B cell (primary cell): ENCODE results near the gene PGP. TPM values are rescaled to one million over a fixed set of nuclear protein-coding genes. Genes with fewer than 3 reads are reported as not detected.
"Not testable (repeated sequence)": the region's sequence is repeated elsewhere in the genome, so short reads cannot be mapped to it uniquely, and the experiment has no call there.

Experiments
- ATAC-seq: fragments of 200-7000 bp; cut with Tn5 transposase; one replicate; pipeline ENCODE4 v1.10.0; 2021; ENCODE audit warnings: low read depth, mild to moderate bottlenecking, moderate number of reproducible peaks, moderate library complexity
- CTCF ChIA-PET: fragments of 350-600 bp; sonication (Branson Sonifier 250); formaldehyde crosslinking; loops from one replicate; lab custom pipeline; 2021; ENCODE audit warnings: antibody characterized with exemption, inconsistent platforms; lab: Charles Lee
- POLR2A ChIA-PET: fragments of 350-600 bp; sonication (Branson Sonifier 250); formaldehyde crosslinking; loops from one replicate; lab custom pipeline; 2021; ENCODE audit warnings: antibody characterized with exemption; lab: Charles Lee
- DNase-seq: peaks from one replicate; pipeline ENCODE4 v3.0.0; 2013
- H2AFZ ChIP-seq: 2 replicates; pipeline ENCODE4 v1.6.1; 2012; ENCODE audit warnings: mild to moderate bottlenecking, low read depth, low read length; ENCODE audit not compliant: insufficient read depth, poor library complexity, severe bottlenecking
- H3K27ac ChIP-seq, 2 donors: 1 replicate in 1 of 2; 2 replicates in 1 of 2; pipeline ENCODE4 v1.5.1; 2012 to 2013; ENCODE audit warnings: low read length in 2 of 2, mild to moderate bottlenecking in 2 of 2, moderate library complexity in 1 of 2
- H3K27me3 ChIP-seq, 4 experiments: fragments of 200-600 bp in 1 of 4; sonication (generic) in 1 of 4; replicated peaks in 1 of 4; 1 replicate in 2 of 4; 2 replicates in 2 of 4; pipeline versions ENCODE4 v1.6.1 to v1.7.0; 2013 to 2016; ENCODE audit warnings: low read length in 3 of 4, mild to moderate bottlenecking in 2 of 4, mixed read lengths in 1 of 4, moderate library complexity in 1 of 4; ENCODE audit not compliant: insufficient read depth in 4 of 4, control insufficient read depth in 3 of 4; ENCODE audit errors: control extremely low read depth in 1 of 4
- H3K36me3 ChIP-seq, 2 experiments: replicated peaks in 1 of 2; 1 replicate in 1 of 2; 2 replicates in 1 of 2; pipeline versions ENCODE4 v1.6.1 to v1.7.1; 2013; ENCODE audit warnings: low read length in 1 of 2; ENCODE audit not compliant: insufficient read depth in 2 of 2, control insufficient read depth in 1 of 2; ENCODE audit errors: control extremely low read depth in 1 of 2, extremely low read depth in 1 of 2
- H3K4me1 ChIP-seq, 2 donors: fragments of 200-600 bp in 1 of 2; sonication (generic) in 1 of 2; 1 replicate in 1 of 2; 2 replicates in 1 of 2; pipeline versions ENCODE4 v1.5.1 to v1.6.1; 2013 to 2017; ENCODE audit warnings: low read length in 2 of 2; ENCODE audit not compliant: control insufficient read depth in 2 of 2, insufficient read depth in 2 of 2
- H3K4me2 ChIP-seq: replicated peaks from 2 replicates; pipeline ENCODE3; 2012; ENCODE audit warnings: mild to moderate bottlenecking, low read depth, low read length; ENCODE audit not compliant: poor library complexity, severe bottlenecking
- H3K4me3 ChIP-seq, 5 experiments: fragments of 200-600 bp in 1 of 5; sonication (generic) in 1 of 5; 1 replicate in 3 of 5; 2 replicates in 2 of 5; pipeline versions ENCODE4 v1.5.1 to v1.7.0; 2011 to 2016; ENCODE audit warnings: low read length in 4 of 5, mild to moderate bottlenecking in 4 of 5, low read depth in 2 of 5, control low read depth in 1 of 5, moderate library complexity in 1 of 5; ENCODE audit not compliant: insufficient read depth in 1 of 5; ENCODE audit errors: control extremely low read depth in 1 of 5, extremely low read depth in 1 of 5
- H3K79me2 ChIP-seq: fragments of 200-600 bp; sonication (generic); one replicate; pipeline ENCODE4 v1.6.0; 2016; ENCODE audit warnings: low read length; ENCODE audit not compliant: control insufficient read depth, insufficient read depth
- H3K9ac ChIP-seq: fragments of 200-600 bp; sonication (generic); 2 replicates; pipeline ENCODE4 v1.6.1; 2017; ENCODE audit warnings: mild to moderate bottlenecking, low read length, moderate library complexity
- H3K9me3 ChIP-seq, 3 donors: one replicate each; pipeline versions ENCODE4 v1.6.1 to v1.7.1; 2013; ENCODE audit warnings: low read length in 2 of 3; ENCODE audit not compliant: control insufficient read depth in 2 of 3, insufficient read depth in 1 of 3; ENCODE audit errors: control extremely low read depth in 1 of 3
- H4K20me1 ChIP-seq: 2 replicates; pipeline ENCODE4 v1.6.0; 2012; ENCODE audit warnings: mild to moderate bottlenecking, low read length; ENCODE audit not compliant: insufficient read depth, control insufficient read depth, poor library complexity, severe bottlenecking
- H3K27ac Mint-ChIP-seq: one replicate; pipeline ENCODE4 v1.8.0; 2021; ENCODE audit warnings: mixed read lengths
- H3K27me3 Mint-ChIP-seq: one replicate; pipeline ENCODE4 v1.8.0; 2021; ENCODE audit warnings: mixed read lengths
- H3K4me1 Mint-ChIP-seq: one replicate; pipeline ENCODE4 v1.8.0; 2021; ENCODE audit warnings: mixed read lengths
- H3K4me3 Mint-ChIP-seq: one replicate; pipeline ENCODE4 v1.8.0; 2021; ENCODE audit warnings: mixed read lengths
- H3K9me3 Mint-ChIP-seq: one replicate; pipeline ENCODE4 v1.8.0; 2022; ENCODE audit warnings: mixed read lengths; ENCODE audit not compliant: insufficient read depth
- CTCF ChIP-seq: fragments of 200-600 bp; IDR thresholded peaks from one replicate; pipeline ENCODE4 v1.8.0; 2022; ENCODE audit warnings: antibody characterized with exemption, mild to moderate bottlenecking
- WGBS: methylation state at CpG from one replicate; pipeline ENCODE4 v1.1.5; 2013; ENCODE audit warnings: missing lambda C conversion rate; ENCODE audit not compliant: insufficient coverage; 5-methylcytosine and 5-hydroxymethylcytosine counted together
- intact Hi-C: fragments of 100-400 bp; cut with micrococcal nuclease; formaldehyde crosslinking; loops from one replicate; pipeline ENCODE4 v1.10.0; 2022
- polyA plus RNA-seq: library from polyadenylated mRNA; depleted of rRNA; stranded (reverse); fragments of >200 nt; gene quantifications from 2 replicates; pipeline ENCODE4 v1.2.3, GENCODE V29; 2012
- total RNA-seq, 2 donors: library from RNA; stranded (reverse); fragments of 120-200 nt in 1 of 2; gene quantifications; 1 replicate in 1 of 2; 2 replicates in 1 of 2; pipeline versions ENCODE4 v1.2.3 to v1.2.4, GENCODE V29; 2013 to 2022

The PGP gene
- total and polyA plus RNA-seq, 2 donors (not counting 1 experiment from before 2014, with no cell fraction given), result 15.4 to 16.5 TPM

- H3K9me3 Mint-ChIP-seq, result no peaks in the 10 kb centered on the region
- Histone ChIP-seq H4K20me1 (peaks cover 14% of the 10 kb centered on the region), H3K4me1 (peaks cover 0 to 4% of the 10 kb centered on the region in 2 donors), H3K9ac (no peak overlapping the region), H3K36me3 (peaks cover 0 to 46% of the 10 kb centered on the region in 2 experiments), H3K9me3 (peaks cover 0 to under 1% (median 0%) of the 10 kb centered on the region in 3 donors), H3K4me3 (no peak overlapping the region), H2AFZ (no peak overlapping the region), H3K27me3 (peaks cover 0 to 6% (median 3%) of the 10 kb centered on the region in 4 experiments), H3K79me2 (peaks cover 4% of the 10 kb centered on the region), H3K27ac (no peak overlapping the region), H3K4me2 (no peak overlapping the region)
- no peaks in the 10 kb centered on the region for H3K27me3 Mint-ChIP-seq
- ChIA-PET POLR2A (no interaction called here), CTCF (no interaction called here)
- ATAC-seq (no peak), DNase-seq (no peak)
- peaks cover 1% of the 10 kb centered on the region for H3K4me1 Mint-ChIP-seq
- intact Hi-C loops, result no loop called here
- no peak for TF ChIP-seq CTCF
- WGBS, result 90% methylated on average over 11 of the region's 11 CpGs
- no peak overlapping the region for H3K27ac Mint-ChIP-seq
- H3K4me3 Mint-ChIP-seq, result no peak overlapping the region
Observed at GRCh38 chr16:2242598-2242997, 28.0 kb upstream of the PGP start.

- peaks cover 12 to 15% of the 10 kb centered on the region in 2 donors for H3K4me1 ChIP-seq
- POLR2A ChIA-PET, result not testable (repeated sequence)
Observed at GRCh38 chr16:2240331-2240730, 25.7 kb upstream of the PGP start.

More at GRCh38 chr16:2240331-2240730, 25.7 kb upstream of the PGP start:
- H3K9me3 Mint-ChIP-seq, intact Hi-C loops, DNase-seq, H3K4me2 ChIP-seq, H3K9me3 ChIP-seq, H3K4me1 Mint-ChIP-seq, H3K27me3 Mint-ChIP-seq, H3K27ac ChIP-seq, H3K27ac Mint-ChIP-seq, H2AFZ ChIP-seq, H3K4me3 ChIP-seq, H3K79me2 ChIP-seq, H3K4me3 Mint-ChIP-seq, ATAC-seq, H3K9ac ChIP-seq: not testable (repeated sequence)
- Histone ChIP-seq H3K27me3 (peaks cover 0 to 27% (median 11%) of the 10 kb centered on the region in 4 experiments), H3K36me3 (peaks cover 0 to 36% of the 10 kb centered on the region in 2 experiments), H4K20me1 (peaks cover 16% of the 10 kb centered on the region)
- 75% methylated on average over 2 of the region's 9 CpGs for WGBS
- CTCF ChIA-PET, result interaction anchor here (1.8 kb wide), 1 partner anchor 12 kb away, joined by 8 read pairs; the partner anchor contains the start of gene ECI1
